ENCODE data around the gene LPCAT1. TPM values are rescaled to one million over a fixed set of nuclear protein-coding genes. Genes with fewer than 3 reads are reported as not detected.

Gene LPCAT1
- total and polyA plus RNA-seq, 3 donors from 2014 or later, result 21.1 to 27.1 (median 23.9) TPM

GRCh38 chr5:1473746-1474145, 50.0 kb downstream of the LPCAT1 start:
- no peak for DNase-seq
- no peak overlapping the region for H3K27ac ChIP-seq
- no peaks in the 10 kb centered on the region for H3K9me3 ChIP-seq
- no peak for TF ChIP-seq CTCF (IDR thresholded peaks at IDR 0.05)
- no peak for TF ChIP-seq POLR2A (IDR thresholded peaks at IDR 0.05)
- intact Hi-C loops (cut with DNase I; ENCODE audit: low total_unique reads), result no loop called here
- no peaks in the 10 kb centered on the region for H3K27me3 ChIP-seq
- H3K4me3 ChIP-seq, result no peak overlapping the region
- 91 to 94% methylated on average over 12 of the region's 12 CpGs for WGBS, 2 donors
- no peaks in the 10 kb centered on the region for H3K4me1 ChIP-seq
- H3K36me3 ChIP-seq (ENCODE audit: low read depth, missing control alignments), result no peaks in the 10 kb centered on the region

GRCh38 chr5:1472964-1473628, 50.7 kb downstream of the LPCAT1 start:
- H3K9me3 ChIP-seq, result no peaks in the 10 kb centered on the region
- H3K27ac ChIP-seq, result no peak overlapping the region
- TF ChIP-seq POLR2A (IDR thresholded peaks at IDR 0.05), result no peak
- TF ChIP-seq CTCF (IDR thresholded peaks at IDR 0.05), result no peak
- no peaks in the 10 kb centered on the region for H3K36me3 ChIP-seq (ENCODE audit: low read depth, missing control alignments)
- H3K4me3 ChIP-seq, result no peak overlapping the region
- intact Hi-C loops (cut with DNase I; ENCODE audit: low total_unique reads), result no loop called here
- H3K4me1 ChIP-seq, result no peaks in the 10 kb centered on the region
- H3K27me3 ChIP-seq, result no peaks in the 10 kb centered on the region
- no peak for DNase-seq
- WGBS, 2 donors, result 93 to 95% methylated on average over 20 to 23 of the region's 23 CpGs

GRCh38 chr5:1471997-1472963, 51.5 kb downstream of the LPCAT1 start:
- 95 to 96% methylated on average over 25 to 27 of the region's 27 CpGs for WGBS, 2 donors
- intact Hi-C loops (cut with DNase I; ENCODE audit: low total_unique reads), result no loop called here
- Histone ChIP-seq H3K4me3 (no peak overlapping the region), H3K36me3 (ENCODE audit: low read depth, missing control alignments) (no peaks in the 10 kb centered on the region), H3K27ac (no peak overlapping the region), H3K4me1 (no peaks in the 10 kb centered on the region), H3K9me3 (no peaks in the 10 kb centered on the region), H3K27me3 (no peaks in the 10 kb centered on the region)
- TF ChIP-seq POLR2A (IDR thresholded peaks at IDR 0.05), result no peak
- TF ChIP-seq CTCF (IDR thresholded peaks at IDR 0.05), result no peak
- no peak for DNase-seq

- Histone ChIP-seq H3K4me1 (no peaks in the 10 kb centered on the region), H3K27me3 (no peaks in the 10 kb centered on the region), H3K27ac (no peak overlapping the region), H3K9me3 (no peaks in the 10 kb centered on the region), H3K4me3 (no peak overlapping the region), H3K36me3 (ENCODE audit: low read depth, missing control alignments) (no peaks in the 10 kb centered on the region)
- intact Hi-C loops (cut with DNase I; ENCODE audit: low total_unique reads), result no loop called here
- no peak for DNase-seq
- WGBS, 2 donors, result 83 to 90% methylated on average over 8 of the region's 8 CpGs
- no peak for TF ChIP-seq CTCF (IDR thresholded peaks at IDR 0.05)
- TF ChIP-seq POLR2A (IDR thresholded peaks at IDR 0.05), result no peak
These were observed 52.4 kb downstream of the LPCAT1 start for GRCh38 chr5:1471240-1471853.

Measured in testis (tissue), 3 donors.